A549 (cell line): ENCODE data around the gene ACBD6. TPM values are rescaled to one million over a fixed set of nuclear protein-coding genes. Genes with fewer than 3 reads are reported as not detected.
A peak's percentile ranks its signal among the peaks of the same experiment; 100 is the strongest.

Source experiments
- ATAC-seq, 2 experiments: fragments of 200-7000 bp in 1 of 2; fragments of >200 bp in 1 of 2; cut with Nextera tagmentation in 1 of 2; cut with Tn5 transposase in 1 of 2; 3 replicates each; pipeline versions ENCODE4 v1.8.0 to v1.9.1; 2018 to 2020; ENCODE audit warnings: mild to moderate bottlenecking in 1 of 2, moderate library complexity in 1 of 2
- CTCF ChIA-PET: fragments of 300-600 bp; sonication (Branson Sonifier 250); formaldehyde crosslinking; extraction: SDS; loops from one replicate; lab custom pipeline; 2021; ENCODE audit warnings: antibody characterized with exemption, inconsistent platforms; lab: Yijun Ruan, JAX
- POLR2A ChIA-PET: fragments of 350-600 bp; formaldehyde crosslinking; extraction: SDS; loops from one replicate; lab custom pipeline; 2021; ENCODE audit warnings: antibody characterized with exemption, inconsistent platforms; lab: Yijun Ruan, JAX
- DNase-seq, 2 experiments: peaks; one replicate each; pipeline versions ENCODE4 v3.0.0 to v3.0.0-alpha.2; 2011 to 2016; ENCODE audit warnings: low read depth in 1 of 2, low spot score in 1 of 2
- FAIRE-seq: peaks from 2 replicates; lab custom pipeline; 2011; peaks lifted over from hg19 to GRCh38; lab: Jason Lieb, UNC
- H3K27ac ChIP-seq, 2 experiments: fragments of >200 bp; sonication (Bioruptor Twin); formaldehyde crosslinking; 3 replicates each; pipeline ENCODE4 v1.5.1; 2016 to 2017
- H3K4me1 ChIP-seq: fragments of >200 bp; sonication (Bioruptor Twin); formaldehyde crosslinking; 3 replicates; pipeline ENCODE4 v1.6.1; 2016
- H3K4me2 ChIP-seq: fragments of >200 bp; sonication (Bioruptor Twin); formaldehyde crosslinking; 3 replicates; pipeline ENCODE4 v1.6.1; 2016
- H3K4me3 ChIP-seq: fragments of >200 bp; sonication (Bioruptor Twin); formaldehyde crosslinking; 3 replicates; pipeline ENCODE4 v1.5.1; 2016
- H3K9me3 ChIP-seq: fragments of >200 bp; sonication (Bioruptor Twin); formaldehyde crosslinking; 3 replicates; pipeline ENCODE4 v1.6.1; 2016
- BCL3 ChIP-seq: fragments of >200 bp; sonication (Bioruptor Twin); formaldehyde crosslinking; IDR thresholded peaks from 3 replicates; pipeline ENCODE4 v1.6.1; 2016
- BHLHE40 ChIP-seq: IDR thresholded peaks from 2 replicates; pipeline ENCODE4 v1.6.1; 2012; ENCODE audit warnings: low read depth, low read length, inconsistent platforms
- CBX2 ChIP-seq: fragments of 200-600 bp; sonication (generic); IDR thresholded peaks from 2 replicates; pipeline ENCODE4 v1.6.1; 2016; ENCODE audit warnings: low read depth, mild to moderate bottlenecking, borderline replicate concordance
- CEBPB ChIP-seq, 2 experiments: fragments of >200 bp in 1 of 2; sonication (Bioruptor Twin) in 1 of 2; formaldehyde crosslinking in 1 of 2; IDR thresholded peaks; 2 replicates each; pipeline ENCODE4 v1.6.1; 2012 to 2016
- EHF ChIP-seq: fragments of 250-450 bp; sonication (Bioruptor Pico); IDR thresholded peaks from 2 replicates; pipeline ENCODE4 v1.5.0; 2020; ENCODE audit warnings: mild to moderate bottlenecking
- EHMT2 ChIP-seq: fragments of 200-600 bp; sonication (generic); IDR thresholded peaks from 2 replicates; pipeline ENCODE4 v1.6.1; 2016; ENCODE audit warnings: antibody characterized with exemption, low read depth, mild to moderate bottlenecking, moderate library complexity
- GATA3 ChIP-seq: IDR thresholded peaks from 2 replicates; pipeline ENCODE4 v1.6.1; 2012; ENCODE audit warnings: borderline replicate concordance
- HES2 ChIP-seq: fragments of >200 bp; sonication (Bioruptor Twin); formaldehyde crosslinking; IDR thresholded peaks from 2 replicates; pipeline ENCODE4 v1.6.1; 2016
- HEYL ChIP-seq: fragments of 250-450 bp; sonication (Bioruptor Pico); IDR thresholded peaks from 2 replicates; pipeline ENCODE4 v1.8.0; 2021; ENCODE audit warnings: mild to moderate bottlenecking, moderate library complexity
- HOXB5 ChIP-seq: fragments of 250-450 bp; sonication (Bioruptor Pico); IDR thresholded peaks from 2 replicates; pipeline ENCODE4 v1.5.0; 2020; ENCODE audit warnings: mild to moderate bottlenecking, moderate library complexity
- JUNB ChIP-seq: fragments of >200 bp; sonication (Bioruptor Twin); formaldehyde crosslinking; IDR thresholded peaks from 2 replicates; pipeline ENCODE4 v1.6.1; 2016
- KDM1A ChIP-seq: fragments of 200-600 bp; sonication (generic); IDR thresholded peaks from 2 replicates; pipeline ENCODE4 v1.6.1; 2016; ENCODE audit warnings: low read depth, mild to moderate bottlenecking
- KDM5A ChIP-seq: fragments of 200-600 bp; sonication (generic); IDR thresholded peaks from 2 replicates; pipeline ENCODE4 v1.6.1; 2016; ENCODE audit warnings: antibody characterized with exemption, mild to moderate bottlenecking
- MAX ChIP-seq: IDR thresholded peaks from 2 replicates; pipeline ENCODE4 v1.6.1; 2012
- MYC ChIP-seq: IDR thresholded peaks from 2 replicates; pipeline ENCODE4 v1.6.1; 2012; ENCODE audit warnings: mild to moderate bottlenecking, inconsistent platforms, low read length, improper control_type of control experiment, borderline replicate concordance
- PBX3 ChIP-seq: IDR thresholded peaks from 2 replicates; pipeline ENCODE4 v1.6.1; 2012
- POLR2A ChIP-seq: IDR thresholded peaks from 2 replicates; pipeline ENCODE4 v1.6.1; 2012; ENCODE audit warnings: mild to moderate bottlenecking, low read length
- POLR2AphosphoS2 ChIP-seq: conservative IDR thresholded peaks from 2 replicates; pipeline ENCODE4 v1.6.1; 2012; ENCODE audit warnings: low read length, improper control_type of control experiment, inconsistent platforms
- RAD21 ChIP-seq, 2 experiments: fragments of >200 bp in 1 of 2; sonication (Bioruptor Twin) in 1 of 2; formaldehyde crosslinking in 1 of 2; IDR thresholded peaks in 1 of 2; conservative IDR thresholded peaks in 1 of 2; 2 replicates in 1 of 2; 3 replicates in 1 of 2; pipeline ENCODE4 v1.6.1; 2012 to 2018; ENCODE audit warnings: inconsistent platforms in 1 of 2
- RARB ChIP-seq: fragments of 250-450 bp; sonication (Bioruptor Pico); IDR thresholded peaks from 2 replicates; pipeline ENCODE4 v1.8.0; 2021; ENCODE audit warnings: mild to moderate bottlenecking, moderate library complexity
- SMC3 ChIP-seq: fragments of >200 bp; sonication (Bioruptor Twin); formaldehyde crosslinking; IDR thresholded peaks from 3 replicates; pipeline ENCODE4 v1.6.1; 2018; ENCODE audit warnings: inconsistent platforms
- TFCP2L1 ChIP-seq: fragments of 250-450 bp; sonication (Bioruptor Pico); IDR thresholded peaks from 2 replicates; pipeline ENCODE4 v1.5.0; 2021; ENCODE audit warnings: mild to moderate bottlenecking
- ZC3H11A ChIP-seq: fragments of 450-650 bp; IDR thresholded peaks from 2 replicates; pipeline ENCODE4 v1.6.1; 2014; ENCODE audit warnings: antibody characterized with exemption, mild to moderate bottlenecking
- ZNF302 ChIP-seq: fragments of 250-450 bp; sonication (Bioruptor Pico); IDR thresholded peaks from 2 replicates; pipeline ENCODE4 v1.9.0; 2021; ENCODE audit warnings: inconsistent platforms, mild to moderate bottlenecking, moderate library complexity
- ZSCAN20 ChIP-seq: fragments of 250-450 bp; sonication (Bioruptor Pico); IDR thresholded peaks from 2 replicates; pipeline ENCODE4 v1.8.0; 2022; ENCODE audit warnings: mild to moderate bottlenecking, moderate library complexity
- WGBS: methylation state at CpG from one replicate; pipeline ENCODE4 v1.1.6; 2017; ENCODE audit errors: missing lambda C conversion rate; 5-methylcytosine and 5-hydroxymethylcytosine counted together
- polyA plus RNA-seq, 4 experiments: library from polyadenylated mRNA; depleted of rRNA in 3 of 4; stranded (reverse); fragments of >200 nt; fragmentation: RNase III in 1 of 4; extraction: RNeasy Plus Mini Kit Qiagen cat#74134 plus additional on column Dnase treatment in 1 of 4; gene quantifications; 2 replicates in 3 of 4; 3 replicates in 1 of 4; pipeline ENCODE4 v1.2.3, GENCODE V29; 2011 to 2017

The ACBD6 gene
- polyA plus RNA-seq, 2 of the 4 experiments (the other 2 are of a cell fraction): 61.4 to 91.3 TPM

GRCh38 chr1:180288940-180289339, 213.4 kb downstream of the ACBD6 start:
- H3K4me1 ChIP-seq: peaks cover 25% of the 10 kb centered on the region
- ATAC-seq: no peak
- CTCF ChIA-PET: interaction anchor here (0.6 kb wide), 1 partner anchor 886 kb away, joined by 3 read pairs; no protein-coding TSS in a partner anchor
- H3K4me3 ChIP-seq: no peak overlapping the region
- no peak overlapping the region for H3K4me2 ChIP-seq
- TF ChIP-seq MAX: no peak
- no peak for TF ChIP-seq ZNF302
- TF ChIP-seq SMC3: no peak
- TF ChIP-seq, all 56 proteins: peak for 0
- peaks cover 8% of the 10 kb centered on the region; the same call in 1 of the 3 replicates for H3K9me3 ChIP-seq
- DNase-seq (no peak), FAIRE-seq (no peak)
- WGBS: 87% methylated on average over 1 of the region's 1 CpG
- H3K27ac ChIP-seq: no peak overlapping the region
- POLR2A ChIA-PET: no interaction called here

- DNase-seq: no peak
- 71% methylated on average over 3 of the region's 3 CpGs for WGBS
- no peak for FAIRE-seq
- H3K4me1 ChIP-seq: peaks cover 25% of the 10 kb centered on the region
- no peak overlapping the region for H3K4me3 ChIP-seq
- POLR2A ChIA-PET: no interaction called here
- peaks cover 5% of the 10 kb centered on the region; the same call in 1 of the 3 replicates for H3K9me3 ChIP-seq
- TF ChIP-seq ZC3H11A (no peak), KDM5A (no peak), EHF (CRISPR knock-in tag) (no peak), BHLHE40 (no peak), POLR2A (no peak), HOXB5 (CRISPR knock-in tag) (no peak), ZSCAN20 (CRISPR knock-in tag) (no peak), HEYL (no peak), PBX3 (no peak), CBX2 (no peak), RAD21 (conservative IDR thresholded peaks at IDR 0.05 in 1 of 2, IDR thresholded peaks at IDR 0.05 in 1 of 2) (no peak), EHMT2 (no peak), TFCP2L1 (CRISPR knock-in tag) (no peak), BCL3 (no peak), HES2 (no peak), JUNB (no peak), CEBPB (IDR thresholded peaks at IDR 0.05) (no peak), ZNF302 (no peak)
- ATAC-seq: no peak
- H3K27ac ChIP-seq: peak overlapping the region in 1 of 2 experiments; percentile 12; a peak in 1 of 6 replicates
- CTCF ChIA-PET: interaction anchor here (0.6 to 1.8 kb wide), 2 partner anchors 10 to 887 kb away, joined by 3 read pairs; no protein-coding TSS in a partner anchor
- H3K4me2 ChIP-seq: no peak overlapping the region
These were observed 214.2 kb downstream of the ACBD6 start for GRCh38 chr1:180287988-180288705.

- ChIA-PET POLR2A (no interaction called here), CTCF (no interaction called here)
- H3K9me3 ChIP-seq: no peaks in the 10 kb centered on the region
- FAIRE-seq: no peak
- no peak overlapping the region for H3K27ac ChIP-seq
- H3K4me2 ChIP-seq: no peak overlapping the region
- H3K4me1 ChIP-seq: peaks cover 25% of the 10 kb centered on the region
- TF ChIP-seq POLR2AphosphoS2 (no peak), ZNF302 (no peak), MYC (no peak), EHF (CRISPR knock-in tag) (no peak), JUNB (no peak), HEYL (no peak), SMC3 (no peak), TFCP2L1 (CRISPR knock-in tag) (no peak), GATA3 (no peak), KDM5A (no peak), KDM1A (no peak), RARB (CRISPR knock-in tag) (no peak)
- no peak overlapping the region for H3K4me3 ChIP-seq
- no peak for ATAC-seq
- DNase-seq: no peak
These were observed 216.0 kb downstream of the ACBD6 start for GRCh38 chr1:180286417-180286816.
